Parathyroid adenoma (tissue), 2 donors: ENCODE measurements around the gene ELMO3.

Source experiments
- H2AFZ ChIP-seq: fragments of 300-600 bp; sonication (generic); one replicate; pipeline ENCODE4 v1.7.0; 2017; ENCODE audit warnings: antibody characterized with exemption, mild to moderate bottlenecking
- H3K27ac ChIP-seq: fragments of 300-600 bp; sonication (generic); one replicate; pipeline ENCODE4 v1.7.0; 2017
- H3K27me3 ChIP-seq: fragments of 300-600 bp; sonication (generic); one replicate; pipeline ENCODE4 v1.7.0; 2017; ENCODE audit warnings: low read length; ENCODE audit not compliant: control insufficient read depth, insufficient read depth
- H3K36me3 ChIP-seq: fragments of 300-600 bp; sonication (generic); one replicate; pipeline ENCODE4 v1.7.0; 2017; ENCODE audit warnings: low read length; ENCODE audit not compliant: control insufficient read depth, insufficient read depth
- H3K4me1 ChIP-seq: fragments of 300-600 bp; sonication (generic); one replicate; pipeline ENCODE4 v1.7.0; 2017; ENCODE audit warnings: control low read depth
- H3K4me2 ChIP-seq: fragments of 300-600 bp; sonication (generic); one replicate; pipeline ENCODE4 v1.7.0; 2017; ENCODE audit warnings: low read length
- H3K4me3 ChIP-seq: fragments of 300-600 bp; sonication (generic); one replicate; pipeline ENCODE4 v1.7.0; 2017; ENCODE audit warnings: low read depth, low read length
- H3K79me2 ChIP-seq: fragments of 300-600 bp; sonication (generic); one replicate; pipeline ENCODE4 v1.7.0; 2017; ENCODE audit warnings: control low read depth
- H3K9ac ChIP-seq: fragments of 300-600 bp; sonication (generic); one replicate; pipeline ENCODE4 v1.7.0; 2017; ENCODE audit warnings: mild to moderate bottlenecking
- H3K9me3 ChIP-seq: fragments of 300-600 bp; sonication (generic); one replicate; pipeline ENCODE4 v1.7.0; 2017; ENCODE audit warnings: low read length; ENCODE audit not compliant: control insufficient read depth
- TF ChIP-seq, protein P1 (sequence below): fragments of 300-600 bp; sonication (generic); IDR thresholded peaks from one replicate; pipeline ENCODE4 v1.7.0; 2017; ENCODE audit warnings: antibody characterized with exemption, mild to moderate bottlenecking
- donor health status: primary hyperparathyroidism.

ELMO3 gene

DNA sequence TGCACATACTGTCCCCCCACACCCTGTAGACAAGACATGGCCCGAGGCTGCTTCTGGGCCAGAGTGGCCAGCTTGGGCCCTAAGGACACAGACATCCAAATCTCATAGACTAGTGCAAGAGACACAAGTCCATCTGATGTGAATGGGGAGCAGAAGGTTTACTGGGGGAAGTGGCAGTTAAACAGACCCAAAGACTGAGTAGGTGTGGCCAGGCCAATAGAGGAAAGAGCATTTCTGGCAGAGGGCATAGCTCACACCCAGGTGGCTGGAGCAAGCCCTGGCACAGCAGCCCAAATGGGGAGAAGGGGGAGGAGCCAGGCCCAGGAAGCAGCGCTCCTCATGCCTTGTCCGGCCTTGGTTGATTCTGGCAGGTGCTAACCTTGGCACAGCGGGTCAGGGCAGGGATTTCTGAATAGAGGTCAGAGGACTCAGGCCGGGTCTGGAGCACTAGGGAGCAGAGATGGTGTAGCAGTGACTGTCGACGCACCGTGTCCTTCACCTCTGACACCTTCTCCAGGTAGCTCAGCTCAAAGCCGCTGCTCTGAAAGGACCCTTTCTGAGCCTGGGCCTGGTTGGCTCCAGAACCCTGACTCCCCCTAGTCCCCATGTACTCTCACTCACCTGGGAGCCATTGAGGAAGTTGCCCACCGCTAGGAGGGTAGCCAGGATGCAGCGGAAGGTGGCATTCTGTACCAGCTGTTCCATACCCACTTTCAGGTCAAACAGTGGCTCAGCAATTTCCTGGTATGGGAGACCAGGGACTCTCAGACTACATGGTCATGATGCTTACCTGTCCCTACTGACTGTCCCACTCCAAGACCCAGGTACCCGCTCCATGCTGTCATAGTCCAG is 32.1 kb downstream of the ELMO3 start:
- TF ChIP-seq, protein P1, sequence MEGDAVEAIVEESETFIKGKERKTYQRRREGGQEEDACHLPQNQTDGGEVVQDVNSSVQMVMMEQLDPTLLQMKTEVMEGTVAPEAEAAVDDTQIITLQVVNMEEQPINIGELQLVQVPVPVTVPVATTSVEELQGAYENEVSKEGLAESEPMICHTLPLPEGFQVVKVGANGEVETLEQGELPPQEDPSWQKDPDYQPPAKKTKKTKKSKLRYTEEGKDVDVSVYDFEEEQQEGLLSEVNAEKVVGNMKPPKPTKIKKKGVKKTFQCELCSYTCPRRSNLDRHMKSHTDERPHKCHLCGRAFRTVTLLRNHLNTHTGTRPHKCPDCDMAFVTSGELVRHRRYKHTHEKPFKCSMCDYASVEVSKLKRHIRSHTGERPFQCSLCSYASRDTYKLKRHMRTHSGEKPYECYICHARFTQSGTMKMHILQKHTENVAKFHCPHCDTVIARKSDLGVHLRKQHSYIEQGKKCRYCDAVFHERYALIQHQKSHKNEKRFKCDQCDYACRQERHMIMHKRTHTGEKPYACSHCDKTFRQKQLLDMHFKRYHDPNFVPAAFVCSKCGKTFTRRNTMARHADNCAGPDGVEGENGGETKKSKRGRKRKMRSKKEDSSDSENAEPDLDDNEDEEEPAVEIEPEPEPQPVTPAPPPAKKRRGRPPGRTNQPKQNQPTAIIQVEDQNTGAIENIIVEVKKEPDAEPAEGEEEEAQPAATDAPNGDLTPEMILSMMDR, result no peak
- no peaks in the 10 kb centered on the region for H3K4me1 ChIP-seq
- no peak overlapping the region for H3K27ac ChIP-seq
- peaks cover 8% of the 10 kb centered on the region for H3K79me2 ChIP-seq
- H3K36me3 ChIP-seq, result no peaks in the 10 kb centered on the region
- H3K9me3 ChIP-seq, result no peaks in the 10 kb centered on the region
- H3K4me2 ChIP-seq, result no peak overlapping the region
- no peak overlapping the region for H3K9ac ChIP-seq
- no peak overlapping the region for H2AFZ ChIP-seq
- no peak overlapping the region for H3K4me3 ChIP-seq
- H3K27me3 ChIP-seq, result no peaks in the 10 kb centered on the region

DNA sequence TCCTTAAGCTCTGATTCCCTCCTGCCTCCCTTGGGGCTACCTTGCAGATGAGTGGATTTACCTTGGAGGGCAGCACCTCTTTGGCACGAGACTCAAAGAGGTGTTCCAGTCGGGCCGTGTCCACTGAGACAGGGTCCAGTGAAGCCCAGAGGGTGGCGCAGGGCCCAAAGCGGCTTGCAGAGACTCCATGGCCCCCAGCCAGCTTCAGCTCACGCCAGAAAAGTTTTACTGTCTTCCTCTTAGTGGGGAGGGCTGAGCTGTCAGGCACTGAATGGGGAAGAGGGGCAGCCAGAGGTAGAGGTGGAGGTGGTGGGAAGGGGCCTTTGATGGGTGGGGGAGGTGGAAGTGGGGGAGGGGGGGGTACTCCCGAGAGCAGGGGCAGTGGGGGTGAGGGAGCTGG is 34.7 kb downstream of the ELMO3 start:
- no peaks in the 10 kb centered on the region for H3K27me3 ChIP-seq
- H3K36me3 ChIP-seq, result no peaks in the 10 kb centered on the region
- TF ChIP-seq, protein P1, result no peak
- no peak overlapping the region for H3K4me2 ChIP-seq
- H3K27ac ChIP-seq, result no peak overlapping the region
- H3K9ac ChIP-seq, result no peak overlapping the region
- H2AFZ ChIP-seq, result no peak overlapping the region
- no peaks in the 10 kb centered on the region for H3K9me3 ChIP-seq
- no peaks in the 10 kb centered on the region for H3K4me1 ChIP-seq
- no peak overlapping the region for H3K4me3 ChIP-seq
- H3K79me2 ChIP-seq, result no peaks in the 10 kb centered on the region

DNA sequence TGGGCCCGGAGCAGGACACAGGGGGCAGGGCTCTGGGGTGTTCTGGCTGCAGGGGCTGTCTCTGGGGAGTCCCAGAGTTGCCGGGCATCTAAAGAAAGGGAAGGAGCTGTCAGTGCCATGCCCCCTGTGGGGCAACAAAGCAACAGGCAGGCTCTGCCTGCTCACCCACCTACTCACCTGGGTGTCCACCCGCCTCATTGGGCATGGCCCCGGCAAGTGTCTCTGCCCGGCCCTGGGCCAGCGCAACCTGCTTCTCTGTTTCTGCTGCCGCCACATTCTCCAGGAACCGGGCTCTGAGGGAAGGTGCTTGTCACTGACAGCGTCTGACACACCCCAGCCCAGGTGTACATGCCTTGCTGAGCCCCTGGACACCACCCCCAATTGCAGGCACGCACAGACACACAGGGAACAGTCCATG is 35.3 kb downstream of the ELMO3 start:
- Histone ChIP-seq H3K79me2 (no peaks in the 10 kb centered on the region), H3K9ac (no peak overlapping the region), H3K9me3 (no peaks in the 10 kb centered on the region), H3K4me2 (no peak overlapping the region), H3K4me1 (no peaks in the 10 kb centered on the region), H3K36me3 (no peaks in the 10 kb centered on the region), H2AFZ (no peak overlapping the region), H3K4me3 (no peak overlapping the region), H3K27me3 (no peaks in the 10 kb centered on the region), H3K27ac (no peak overlapping the region)
- TF ChIP-seq, protein P1, result no peak

DNA sequence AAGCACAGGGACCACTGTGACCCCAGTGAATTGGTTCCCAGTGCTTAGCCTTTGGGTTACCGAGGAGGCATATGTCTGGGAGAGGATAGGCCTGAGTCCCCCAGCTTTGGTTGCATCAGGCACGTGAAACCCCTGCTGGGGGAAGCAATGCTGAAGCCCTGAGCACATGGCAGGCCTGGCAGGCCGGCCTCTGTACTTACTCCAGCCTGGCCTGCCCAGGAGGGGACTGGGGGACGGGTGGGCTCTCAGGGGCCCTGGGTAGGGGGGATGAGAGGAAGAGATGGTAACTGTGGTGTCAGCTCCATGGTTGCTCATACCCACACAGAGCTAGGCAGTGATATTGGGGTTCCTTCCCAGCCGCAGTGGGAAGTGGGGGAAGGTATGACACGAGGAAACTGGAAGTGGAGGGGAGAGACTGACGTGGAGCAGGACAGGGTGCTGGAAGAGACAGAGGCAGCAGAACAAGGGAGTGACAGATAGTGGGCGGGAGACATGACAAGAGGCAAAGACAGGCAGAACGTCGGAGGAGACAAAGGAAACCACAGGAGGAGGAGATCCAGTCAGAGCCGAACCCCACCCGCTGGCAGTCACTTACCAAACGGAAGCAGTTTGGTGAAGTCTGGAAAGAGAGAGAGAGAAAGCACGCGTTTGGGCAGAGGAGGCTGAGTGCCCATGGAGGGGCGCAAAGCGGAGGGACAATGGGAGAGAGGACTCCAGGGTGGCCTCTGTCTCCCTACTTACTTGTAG is 37.1 kb downstream of the ELMO3 start:
- Histone ChIP-seq H3K4me2 (no peak overlapping the region), H3K79me2 (no peaks in the 10 kb centered on the region), H3K27ac (no peak overlapping the region), H3K27me3 (no peaks in the 10 kb centered on the region), H3K9me3 (no peaks in the 10 kb centered on the region), H3K4me1 (no peaks in the 10 kb centered on the region), H3K36me3 (no peaks in the 10 kb centered on the region), H3K9ac (no peak overlapping the region), H3K4me3 (no peak overlapping the region), H2AFZ (no peak overlapping the region)
- TF ChIP-seq, protein P1, result no peak
